Kidney capillary endothelial cell (primary cell): ENCODE results near the gene SRI.
"Not testable (repeated sequence)": the region's sequence is repeated elsewhere in the genome, so short reads cannot be mapped to it uniquely, and the experiment has no call there.

Experiments
- DNase-seq: peaks from one replicate; pipeline ENCODE4 v3.0.0-alpha.2; 2018; ENCODE audit warnings: low spot score

Gene SRI

DNA sequence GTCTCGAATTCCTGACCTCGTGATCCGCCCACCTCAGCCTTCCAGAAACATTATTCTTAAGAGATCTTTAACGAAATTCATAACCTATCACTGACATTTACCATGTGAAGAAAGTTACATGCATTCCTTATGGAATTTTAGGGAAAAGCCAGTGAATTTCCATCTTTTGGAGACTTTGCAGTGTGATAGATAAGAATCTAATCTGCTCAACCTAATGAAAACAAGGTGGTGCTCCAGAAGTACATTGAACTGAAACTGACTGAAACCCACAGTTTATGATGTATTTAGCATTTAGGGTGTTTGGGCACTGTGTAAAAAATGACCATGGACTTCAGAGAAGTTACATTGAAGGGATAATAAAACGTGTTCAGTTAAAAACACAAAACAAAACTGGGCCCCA, 43.6 kb downstream of the SRI start:
- no peak for DNase-seq

DNA sequence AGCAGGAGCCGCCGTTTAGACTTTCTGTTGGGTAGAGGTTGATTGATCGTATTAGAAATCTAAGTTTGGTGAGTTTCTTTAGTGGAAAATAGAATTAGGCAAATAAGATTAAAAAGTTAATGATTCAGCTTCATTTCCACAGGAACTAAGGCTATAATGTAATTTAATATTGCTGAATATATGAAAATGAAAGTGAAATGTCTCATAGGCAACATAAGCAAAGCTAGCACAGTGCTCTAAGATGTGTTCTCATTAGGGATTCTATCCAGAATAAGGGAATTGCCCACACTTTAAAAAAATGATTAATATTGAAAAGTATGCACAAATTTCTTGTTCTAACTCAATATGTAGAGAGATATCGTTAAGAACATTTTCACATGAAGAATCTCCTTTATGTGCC, 47.0 kb downstream of the SRI start:
- no peak for DNase-seq

DNA sequence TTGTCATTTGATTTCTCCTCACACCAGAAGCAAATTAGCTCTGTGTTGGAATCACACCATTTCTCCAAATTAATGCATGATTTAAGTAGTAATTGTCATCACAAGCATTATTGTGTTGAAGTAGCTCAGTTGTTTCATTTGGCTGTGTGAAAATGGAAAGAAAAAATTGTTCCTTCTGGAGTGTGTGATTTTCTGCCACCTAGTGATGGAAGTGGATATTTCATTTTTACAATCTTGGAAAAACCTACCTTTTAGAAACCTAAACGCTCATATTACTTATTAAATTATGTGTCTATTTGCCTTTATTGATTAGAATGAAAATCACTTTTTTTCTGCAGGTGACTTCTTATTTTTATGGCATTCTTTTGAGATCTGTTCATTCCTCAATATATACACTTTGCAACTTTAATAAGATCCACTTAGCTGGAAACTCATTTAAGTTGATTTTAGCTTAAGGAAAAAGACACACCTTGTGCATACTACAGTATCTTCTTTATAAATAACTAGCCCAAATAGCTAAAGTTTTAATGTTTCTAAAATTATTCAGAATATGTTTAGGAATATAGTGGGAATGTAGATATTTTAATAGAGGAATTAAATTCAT, 50.0 kb downstream of the SRI start:
- peak; percentile 11 for DNase-seq

DNA sequence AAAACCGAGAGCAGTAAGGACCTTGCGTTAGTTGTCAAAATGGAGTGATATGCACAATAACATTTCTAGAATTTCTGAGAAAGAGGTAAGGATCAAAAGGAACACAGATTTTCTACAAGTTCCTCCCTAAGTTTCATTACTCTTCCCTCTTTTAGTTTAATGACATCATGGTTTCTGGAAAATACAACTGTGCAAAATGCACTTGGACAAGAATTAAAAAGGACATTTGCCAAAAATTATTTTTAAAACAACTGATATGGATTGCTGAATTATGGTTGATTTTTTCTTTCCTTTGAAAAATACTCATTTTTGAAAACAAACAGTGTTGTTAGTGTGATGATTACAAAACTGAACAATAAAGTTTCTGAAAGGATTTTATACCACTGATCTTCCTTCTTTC, 52.1 kb downstream of the SRI start:
- DNase-seq: no peak

GRCh38 chr7:88167223-88167622, 52.6 kb downstream of the SRI start:
- no peak for DNase-seq

GRCh38 chr7:88165697-88166096, 54.1 kb downstream of the SRI start:
- DNase-seq: no peak

DNA sequence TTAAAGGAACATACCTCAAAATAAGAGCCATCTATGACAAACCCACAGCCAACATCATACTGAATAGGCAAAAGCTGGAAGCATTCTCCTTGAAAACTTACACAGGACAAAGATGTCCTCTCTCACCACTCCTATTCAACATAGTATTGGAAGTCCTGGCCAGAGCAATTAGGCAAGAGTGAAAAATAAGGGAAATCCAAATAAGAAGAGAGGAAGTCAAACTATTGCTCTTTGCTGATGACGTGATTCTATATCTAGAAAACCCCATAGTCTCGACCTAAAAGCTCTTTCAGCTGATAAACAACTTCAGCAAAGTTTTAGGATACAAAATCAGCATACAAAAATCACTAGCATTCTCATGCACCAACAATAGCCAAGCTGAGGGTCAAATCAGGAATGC, 60.1 kb downstream of the SRI start:
- DNase-seq: not testable (repeated sequence)

DNA sequence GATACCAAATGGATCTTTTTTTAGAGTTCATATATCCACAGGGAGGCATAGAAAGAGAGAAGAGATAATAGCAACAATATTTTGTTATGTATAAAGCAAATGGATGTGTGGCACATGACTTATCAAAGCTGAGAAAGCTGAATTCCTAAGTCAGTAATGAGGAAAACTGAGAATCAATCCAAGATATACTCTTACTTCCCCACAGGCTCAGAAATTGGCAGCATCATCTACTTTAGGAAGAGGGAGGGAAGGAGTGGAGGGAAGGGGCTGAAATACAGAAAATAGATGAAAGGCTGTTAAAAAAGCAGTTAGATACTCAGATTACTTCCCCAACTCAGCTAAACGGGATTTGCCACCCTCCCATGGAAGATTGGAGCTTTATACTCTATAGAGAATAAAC, 63.5 kb downstream of the SRI start:
- DNase-seq: no peak

- DNase-seq: no peak
Observed at GRCh38 chr7:88155756-88156155, 64.1 kb downstream of the SRI start.
